ENCODE results near the gene PLXNA1. TPM values are rescaled to one million over a fixed set of nuclear protein-coding genes. Genes with fewer than 3 reads are reported as not detected.

PLXNA1 gene
- total RNA-seq, 1 donor from 2014 or later = 6.9 TPM

GRCh38 chr3:126986001-126986400 lies 3.1 kb downstream of the PLXNA1 start:
- intact Hi-C loops (cut with micrococcal nuclease) = loop anchor here (10.0 kb wide), 1 partner anchor 631 kb away; the partner anchor contains the start of gene KLF15

GRCh38 chr3:126987129-126987528 lies 4.2 kb downstream of the PLXNA1 start:
- intact Hi-C loops (cut with micrococcal nuclease) = loop anchor here (10.0 kb wide), 1 partner anchor 632 kb away; the partner anchor contains the start of gene KLF15

GRCh38 chr3:126987596-126987995 lies 4.7 kb downstream of the PLXNA1 start:
- intact Hi-C loops (cut with micrococcal nuclease) = loop anchor here (10.0 kb wide), 1 partner anchor 633 kb away; the partner anchor contains the start of gene KLF15

GRCh38 chr3:126988451-126989021 lies 5.6 kb downstream of the PLXNA1 start:
- intact Hi-C loops (cut with micrococcal nuclease) = loop anchor here (10.0 kb wide), 1 partner anchor 634 kb away; the partner anchor contains the start of gene KLF15

GRCh38 chr3:126989316-126990023 lies 6.6 kb downstream of the PLXNA1 start:
- intact Hi-C loops (cut with micrococcal nuclease) = loop anchor here (10.0 kb wide), 1 partner anchor 635 kb away; the partner anchor contains the start of gene KLF15

- intact Hi-C loops (cut with micrococcal nuclease) = no loop called here
Measured at GRCh38 chr3:126990024-126990700, 7.2 kb downstream of the PLXNA1 start.

- intact Hi-C loops (cut with micrococcal nuclease) = no loop called here
Measured at GRCh38 chr3:126990890-126991289, 8.0 kb downstream of the PLXNA1 start.

- intact Hi-C loops (cut with micrococcal nuclease) = no loop called here
Measured at GRCh38 chr3:126991366-126992200, 8.7 kb downstream of the PLXNA1 start.

GRCh38 chr3:126992216-126992615 lies 9.3 kb downstream of the PLXNA1 start:
- intact Hi-C loops (cut with micrococcal nuclease) = no loop called here

GRCh38 chr3:126992776-126993175 lies 9.9 kb downstream of the PLXNA1 start:
- intact Hi-C loops (cut with micrococcal nuclease) = no loop called here

- intact Hi-C loops (cut with micrococcal nuclease) = no loop called here
Measured at GRCh38 chr3:126993436-126993835, 10.5 kb downstream of the PLXNA1 start.

GRCh38 chr3:126994661-126995245 lies 11.8 kb downstream of the PLXNA1 start:
- intact Hi-C loops (cut with micrococcal nuclease) = no loop called here

GRCh38 chr3:126995254-126995780 lies 12.4 kb downstream of the PLXNA1 start:
- intact Hi-C loops (cut with micrococcal nuclease) = no loop called here

- intact Hi-C loops (cut with micrococcal nuclease) = no loop called here
Measured at GRCh38 chr3:126995926-126996512, 13.1 kb downstream of the PLXNA1 start.

- intact Hi-C loops (cut with micrococcal nuclease) = no loop called here
Measured at GRCh38 chr3:126996905-126997304, 14.0 kb downstream of the PLXNA1 start.

- intact Hi-C loops (cut with micrococcal nuclease) = no loop called here
Measured at GRCh38 chr3:126997455-126998038, 14.6 kb downstream of the PLXNA1 start.

- intact Hi-C loops (cut with micrococcal nuclease) = no loop called here
Measured at GRCh38 chr3:126998320-126998719, 15.4 kb downstream of the PLXNA1 start.

- intact Hi-C loops (cut with micrococcal nuclease) = no loop called here
Measured at GRCh38 chr3:126998728-126999127, 15.8 kb downstream of the PLXNA1 start.

GRCh38 chr3:126999383-126999782 lies 16.5 kb downstream of the PLXNA1 start:
- intact Hi-C loops (cut with micrococcal nuclease) = no loop called here

- intact Hi-C loops (cut with micrococcal nuclease) = no loop called here
Measured at GRCh38 chr3:127000119-127000518, 17.2 kb downstream of the PLXNA1 start.
